HepG2 (cell line): ENCODE data around the gene XXYLT1. TPM values are rescaled to one million over a fixed set of nuclear protein-coding genes. Genes with fewer than 3 reads are reported as not detected.

Experiments used
- FOXP1 ChIP-seq, 2 experiments: fragments of 450-650 bp in 1 of 2; IDR thresholded peaks; 2 replicates each; pipeline ENCODE4 v1.6.1; 2017 to 2018; ENCODE audit warnings: antibody characterized with exemption in 1 of 2
- MTA1 ChIP-seq: sonication (generic); formaldehyde crosslinking; IDR thresholded peaks from 2 replicates; pipeline ENCODE4 v1.4.0; 2020; ENCODE audit warnings: missing genetic modification reagents, mild to moderate bottlenecking, borderline replicate concordance
- PRMT3 ChIP-seq: sonication (generic); formaldehyde crosslinking; IDR thresholded peaks from 2 replicates; pipeline ENCODE4 v1.8.1; 2022; ENCODE audit warnings: low read depth, mild to moderate bottlenecking, moderate library complexity, missing genetic modification reagents, borderline replicate concordance
- SIN3A ChIP-seq: IDR thresholded peaks from 2 replicates; pipeline ENCODE4 v1.6.1; 2011; ENCODE audit warnings: low read depth, mild to moderate bottlenecking, control low read depth, low read length, borderline replicate concordance
- SIX1 ChIP-seq: sonication (generic); formaldehyde crosslinking; IDR thresholded peaks from 2 replicates; pipeline ENCODE4 v1.4.0; 2020; ENCODE audit warnings: missing genetic modification reagents, borderline replicate concordance
- SOX5 ChIP-seq: IDR thresholded peaks from 2 replicates; pipeline ENCODE4 v1.6.1; 2016; ENCODE audit warnings: borderline replicate concordance
- YY1 ChIP-seq: IDR thresholded peaks from 2 replicates; pipeline ENCODE4 v1.6.1; 2011; ENCODE audit warnings: low read length, low read depth, moderate library complexity, mild to moderate bottlenecking; ENCODE audit not compliant: insufficient read depth, insufficient replicate concordance
- ZNF232 ChIP-seq: sonication (generic); formaldehyde crosslinking; IDR thresholded peaks from 2 replicates; pipeline ENCODE4 v1.4.0; 2020; ENCODE audit warnings: missing genetic modification reagents, borderline replicate concordance
- ZNF280D ChIP-seq: sonication (generic); formaldehyde crosslinking; IDR thresholded peaks from 2 replicates; pipeline ENCODE4 v1.5.1; 2020; ENCODE audit warnings: mild to moderate bottlenecking, missing genetic modification reagents
- ZNF333 ChIP-seq: sonication (generic); formaldehyde crosslinking; IDR thresholded peaks from 2 replicates; pipeline ENCODE4 v1.4.0; 2020; ENCODE audit warnings: mild to moderate bottlenecking, missing genetic modification reagents, borderline replicate concordance
- ZNF580 ChIP-seq: IDR thresholded peaks from 2 replicates; pipeline ENCODE4 v1.6.1; 2016; ENCODE audit warnings: low read depth, borderline replicate concordance
- ZNF639 ChIP-seq: conservative IDR thresholded peaks from 2 replicates; pipeline ENCODE4 v1.6.1; 2018; ENCODE audit warnings: missing genetic modification reagents
- ZNF672 ChIP-seq: sonication (generic); formaldehyde crosslinking; IDR thresholded peaks from 2 replicates; pipeline ENCODE4 v1.8.1; 2022; ENCODE audit warnings: missing genetic modification reagents
- ZNF790 ChIP-seq: sonication (generic); formaldehyde crosslinking; IDR thresholded peaks from 2 replicates; pipeline ENCODE4 v1.8.0; 2022; ENCODE audit warnings: missing genetic modification reagents, mild to moderate bottlenecking, borderline replicate concordance
- polyA plus RNA-seq, 8 experiments: library from polyadenylated mRNA; depleted of rRNA in 3 of 8; stranded (reverse) in 7 of 8; unstranded in 1 of 8; fragments of >200 nt; fragmentation: Illumina TruSeq in 4 of 8; extraction: Trizol in 4 of 8; gene quantifications; 2 replicates each; pipeline versions ENCODE4 v1.2.1 to v1.2.3, GENCODE V29; 2011 to 2016; ENCODE audit warnings: low read depth in 4 of 8, missing spikeins in 1 of 8, mixed read lengths in 1 of 8; ENCODE audit not compliant: insufficient read depth in 1 of 8
- total RNA-seq, 5 experiments: library from RNA; depleted of rRNA; stranded (reverse); fragments of >200 nt; fragmentation: Illumina TruSeq; extraction: Trizol; gene quantifications; 2 replicates each; pipeline ENCODE4 v1.2.3, GENCODE V29; 2016; ENCODE audit warnings: low read depth in 1 of 5
- TF ChIP-seq, protein P1 (sequence below): sonication (generic); formaldehyde crosslinking; IDR thresholded peaks from 2 replicates; pipeline ENCODE4 v1.4.0; 2020; ENCODE audit warnings: missing genetic modification reagents
- TF ChIP-seq, protein P2 (sequence below): sonication (generic); formaldehyde crosslinking; IDR thresholded peaks from 2 replicates; pipeline ENCODE4 v1.5.0; 2020; ENCODE audit warnings: missing genetic modification reagents, mild to moderate bottlenecking, borderline replicate concordance

Gene XXYLT1
- total and polyA plus RNA-seq, 2 of the 13 experiments (the other 11 are each of a cell fraction or from before 2014, with no cell fraction given), result 17.7 to 19.0 TPM

- no peak; the same call in 1 of the 2 replicates for TF ChIP-seq PRMT3 (CRISPR knock-in tag)
- TF ChIP-seq ZNF232 (CRISPR knock-in tag), result peak; percentile 56; the same call in 1 of the 2 replicates
- TF ChIP-seq ZNF333, result peak; percentile 56; the same call in 1 of the 2 replicates
- TF ChIP-seq ZNF790 (CRISPR knock-in tag), result no peak
- TF ChIP-seq, protein P1, sequence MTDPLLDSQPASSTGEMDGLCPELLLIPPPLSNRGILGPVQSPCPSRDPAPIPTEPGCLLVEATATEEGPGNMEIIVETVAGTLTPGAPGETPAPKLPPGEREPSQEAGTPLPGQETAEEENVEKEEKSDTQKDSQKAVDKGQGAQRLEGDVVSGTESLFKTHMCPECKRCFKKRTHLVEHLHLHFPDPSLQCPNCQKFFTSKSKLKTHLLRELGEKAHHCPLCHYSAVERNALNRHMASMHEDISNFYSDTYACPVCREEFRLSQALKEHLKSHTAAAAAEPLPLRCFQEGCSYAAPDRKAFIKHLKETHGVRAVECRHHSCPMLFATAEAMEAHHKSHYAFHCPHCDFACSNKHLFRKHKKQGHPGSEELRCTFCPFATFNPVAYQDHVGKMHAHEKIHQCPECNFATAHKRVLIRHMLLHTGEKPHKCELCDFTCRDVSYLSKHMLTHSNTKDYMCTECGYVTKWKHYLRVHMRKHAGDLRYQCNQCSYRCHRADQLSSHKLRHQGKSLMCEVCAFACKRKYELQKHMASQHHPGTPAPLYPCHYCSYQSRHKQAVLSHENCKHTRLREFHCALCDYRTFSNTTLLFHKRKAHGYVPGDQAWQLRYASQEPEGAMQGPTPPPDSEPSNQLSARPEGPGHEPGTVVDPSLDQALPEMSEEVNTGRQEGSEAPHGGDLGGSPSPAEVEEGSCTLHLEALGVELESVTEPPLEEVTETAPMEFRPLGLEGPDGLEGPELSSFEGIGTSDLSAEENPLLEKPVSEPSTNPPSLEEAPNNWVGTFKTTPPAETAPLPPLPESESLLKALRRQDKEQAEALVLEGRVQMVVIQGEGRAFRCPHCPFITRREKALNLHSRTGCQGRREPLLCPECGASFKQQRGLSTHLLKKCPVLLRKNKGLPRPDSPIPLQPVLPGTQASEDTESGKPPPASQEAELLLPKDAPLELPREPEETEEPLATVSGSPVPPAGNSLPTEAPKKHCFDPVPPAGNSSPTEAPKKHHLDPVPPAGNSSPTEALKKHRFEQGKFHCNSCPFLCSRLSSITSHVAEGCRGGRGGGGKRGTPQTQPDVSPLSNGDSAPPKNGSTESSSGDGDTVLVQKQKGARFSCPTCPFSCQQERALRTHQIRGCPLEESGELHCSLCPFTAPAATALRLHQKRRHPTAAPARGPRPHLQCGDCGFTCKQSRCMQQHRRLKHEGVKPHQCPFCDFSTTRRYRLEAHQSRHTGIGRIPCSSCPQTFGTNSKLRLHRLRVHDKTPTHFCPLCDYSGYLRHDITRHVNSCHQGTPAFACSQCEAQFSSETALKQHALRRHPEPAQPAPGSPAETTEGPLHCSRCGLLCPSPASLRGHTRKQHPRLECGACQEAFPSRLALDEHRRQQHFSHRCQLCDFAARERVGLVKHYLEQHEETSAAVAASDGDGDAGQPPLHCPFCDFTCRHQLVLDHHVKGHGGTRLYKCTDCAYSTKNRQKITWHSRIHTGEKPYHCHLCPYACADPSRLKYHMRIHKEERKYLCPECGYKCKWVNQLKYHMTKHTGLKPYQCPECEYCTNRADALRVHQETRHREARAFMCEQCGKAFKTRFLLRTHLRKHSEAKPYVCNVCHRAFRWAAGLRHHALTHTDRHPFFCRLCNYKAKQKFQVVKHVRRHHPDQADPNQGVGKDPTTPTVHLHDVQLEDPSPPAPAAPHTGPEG (CRISPR knock-in tag), result no peak
- TF ChIP-seq MTA1 (CRISPR knock-in tag), result peak; percentile 44; the same call in 1 of the 2 replicates
- TF ChIP-seq, protein P2, sequence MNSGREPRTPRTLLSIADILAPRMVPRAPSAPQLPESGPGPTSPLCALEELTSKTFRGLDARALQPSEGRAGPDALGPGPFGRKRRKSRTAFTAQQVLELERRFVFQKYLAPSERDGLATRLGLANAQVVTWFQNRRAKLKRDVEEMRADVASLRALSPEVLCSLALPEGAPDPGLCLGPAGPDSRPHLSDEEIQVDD (CRISPR knock-in tag), result no peak
- TF ChIP-seq FOXP1 (IDR thresholded peaks at IDR 0.05), result no peak
- TF ChIP-seq FOXP1 (CRISPR knock-in tag; IDR thresholded peaks at IDR 0.05), result no peak
- peak; percentile 45; the same call in 1 of the 2 replicates for TF ChIP-seq SOX5 (CRISPR knock-in tag)
- no peak for TF ChIP-seq ZNF672 (CRISPR knock-in tag)
- no peak for TF ChIP-seq YY1
- TF ChIP-seq SIN3A, result 0 out of 2 replicates have a peak, but pooled peaks have one; percentile 10
- no peak for TF ChIP-seq SIX1 (CRISPR knock-in tag)
- TF ChIP-seq ZNF639 (CRISPR knock-in tag), result no peak
- no peak for TF ChIP-seq ZNF280D
- TF ChIP-seq ZNF580 (CRISPR knock-in tag), result peak; percentile 94; the same call in 1 of the 2 replicates
Observed at GRCh38 chr3:195271410-195272243, 668 bp upstream of the XXYLT1 start (continued).
